Thymus (tissue), 11 donors: ENCODE results near the gene PJVK. TPM values are rescaled to one million over a fixed set of nuclear protein-coding genes. Genes with fewer than 3 reads are reported as not detected.

Experiments
- DNase-seq, 9 donors: peaks; one replicate each; pipeline ENCODE4 v3.0.0-alpha.2; 2013; ENCODE audit warnings: low spot score in 9 of 9, low read depth in 6 of 9, missing footprints in 1 of 9
- H3K27ac ChIP-seq, 2 donors: one replicate each; pipeline ENCODE4 v1.5.1; 2013; ENCODE audit warnings: control low read depth in 1 of 2, low read depth in 1 of 2, low read length in 1 of 2, mild to moderate bottlenecking in 1 of 2, moderate library complexity in 1 of 2
- H3K27me3 ChIP-seq, 2 donors: one replicate each; pipeline ENCODE4 v1.5.1; 2013; ENCODE audit warnings: low read length in 1 of 2; ENCODE audit not compliant: control insufficient read depth in 2 of 2, insufficient read depth in 1 of 2
- H3K36me3 ChIP-seq, 2 donors: one replicate each; pipeline ENCODE4 v1.5.1; 2013; ENCODE audit warnings: low read length in 1 of 2, mild to moderate bottlenecking in 1 of 2, moderate library complexity in 1 of 2; ENCODE audit not compliant: control insufficient read depth in 2 of 2, insufficient read depth in 2 of 2
- H3K4me1 ChIP-seq, 2 donors: one replicate each; pipeline ENCODE4 v1.5.1; 2013; ENCODE audit warnings: low read length in 2 of 2; ENCODE audit not compliant: control insufficient read depth in 2 of 2, insufficient read depth in 2 of 2
- H3K4me3 ChIP-seq, 2 donors: one replicate each; pipeline ENCODE4 v1.5.1; 2013; ENCODE audit warnings: low read length in 2 of 2, control low read depth in 1 of 2, mild to moderate bottlenecking in 1 of 2
- H3K9me3 ChIP-seq, 2 donors: one replicate each; pipeline ENCODE4 v1.5.1; 2013; ENCODE audit warnings: low read length in 1 of 2, mild to moderate bottlenecking in 1 of 2; ENCODE audit not compliant: control insufficient read depth in 2 of 2, insufficient read depth in 1 of 2
- WGBS: extraction: QIAGEN DNeasy Blood & Tissue Kit; methylation state at CpG from one replicate; pipeline ENCODE4 v1.1.7; 2013; 5-methylcytosine and 5-hydroxymethylcytosine counted together
- polyA plus RNA-seq: library from polyadenylated mRNA; stranded (reverse); fragments of 200-250 nt; gene quantifications from one replicate; pipeline ENCODE4 v1.2.3, GENCODE V29; 2013
- total RNA-seq: library from RNA; stranded (reverse); fragments of 120-200 nt; gene quantifications from one replicate; pipeline ENCODE4 v1.2.4, GENCODE V29; 2013
- donor health status: healthy.

PJVK gene
- total and polyA plus RNA-seq, 2 donors: 1.6 to 13.6 TPM

- H3K36me3 ChIP-seq: peaks cover 3 to 27% of the 10 kb centered on the region in 2 donors
- WGBS: 100% methylated on average over 1 of the region's 1 CpG
Measured at GRCh38 chr2:178506949-178507348, 55.8 kb downstream of the PJVK start.

GRCh38 chr2:178508646-178509045 is 57.5 kb downstream of the PJVK start:
- Histone ChIP-seq H3K27ac (no peak overlapping the region), H3K27me3 (no peaks in the 10 kb centered on the region), H3K4me3 (no peak overlapping the region), H3K36me3 (peaks cover 3 to 10% of the 10 kb centered on the region in 2 donors), H3K9me3 (no peaks in the 10 kb centered on the region), H3K4me1 (no peaks in the 10 kb centered on the region)
- no peak for DNase-seq
- WGBS: 99% methylated on average over 2 of the region's 2 CpGs

More at GRCh38 chr2:178506949-178507348, 55.8 kb downstream of the PJVK start:
- Histone ChIP-seq H3K4me3 (no peak overlapping the region), H3K4me1 (no peaks in the 10 kb centered on the region), H3K27me3 (no peaks in the 10 kb centered on the region), H3K27ac (no peak overlapping the region), H3K9me3 (no peaks in the 10 kb centered on the region)
- DNase-seq: no peak

GRCh38 chr2:178510384-178510783 is 59.2 kb downstream of the PJVK start:
- over 99% methylated on average over 6 of the region's 6 CpGs for WGBS
- H3K27me3 ChIP-seq: no peaks in the 10 kb centered on the region
- no peaks in the 10 kb centered on the region for H3K4me1 ChIP-seq
- H3K27ac ChIP-seq: no peak overlapping the region
- H3K9me3 ChIP-seq: no peaks in the 10 kb centered on the region
- DNase-seq: no peak
- H3K4me3 ChIP-seq: no peak overlapping the region
- H3K36me3 ChIP-seq: peaks cover 3 to 6% of the 10 kb centered on the region in 2 donors

Other genes starting within 250 kb of the PJVK start
- 35.3 TPM for gene PRKRA, start 203 bp upstream of the PJVK start, total RNA-seq
- gene PRKRA, start 203 bp upstream of the PJVK start, polyA plus RNA-seq: 65.4 TPM
- gene FKBP7, start 27.2 kb downstream of the PJVK start, total RNA-seq: 7.4 TPM
- gene FKBP7, start 27.2 kb downstream of the PJVK start, polyA plus RNA-seq: 6.5 TPM
- 8.4 TPM for gene PLEKHA3, start 29.1 kb downstream of the PJVK start, total RNA-seq
- 3.8 TPM for gene PLEKHA3, start 29.1 kb downstream of the PJVK start, polyA plus RNA-seq